ENCODE measurements around the gene OSBPL6. TPM values are rescaled to one million over a fixed set of nuclear protein-coding genes. Genes with fewer than 3 reads are reported as not detected.

Gene OSBPL6
- total RNA-seq, 1 experiment from 2014 or later, result 2.1 TPM

DNA sequence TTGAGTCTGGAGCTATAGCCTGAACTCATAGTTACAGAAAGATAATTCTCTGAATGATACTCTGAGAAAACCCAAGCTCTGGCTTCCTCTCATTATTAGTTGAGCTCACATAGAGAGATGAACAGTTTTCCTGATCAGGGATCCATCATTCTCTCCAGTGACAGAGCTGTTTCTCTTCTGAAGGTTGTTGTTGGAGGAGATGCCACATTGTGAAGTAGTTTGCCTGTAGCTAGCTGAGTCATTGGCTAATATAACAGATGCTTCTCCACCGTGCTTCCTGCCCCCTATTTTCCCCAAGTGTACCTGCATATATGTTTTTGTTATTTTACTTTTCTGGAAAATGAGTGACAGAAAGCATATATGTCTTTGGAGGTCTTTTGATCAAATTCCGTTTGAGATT, 64.6 kb downstream of the OSBPL6 start:
- Histone ChIP-seq H3K27me3 (ENCODE audit: control insufficient read depth, insufficient read depth, low read length) (no peaks in the 10 kb centered on the region), H3K4me3 (ENCODE audit: low read depth in 2 of 2, low read length in 2 of 2) (no peak overlapping the region), H3K9me3 (ENCODE audit: control insufficient read depth, insufficient read depth, low read depth, low read length) (no peaks in the 10 kb centered on the region), H3K36me3 (ENCODE audit: control insufficient read depth, insufficient read depth, low read length) (no peaks in the 10 kb centered on the region), H3K27ac (ENCODE audit: low read length) (no peak overlapping the region), H3K4me1 (ENCODE audit: control insufficient read depth, insufficient read depth, low read length) (no peaks in the 10 kb centered on the region)
- BruUV-seq (replicated peaks), result no TSS peak
- ChIA-PET POLR2A (interaction anchor here (0.5 to 0.7 kb wide), 2 partner anchors 8 to 160 kb away, joined by 5 to 9 read pairs; no protein-coding TSS in a partner anchor), CTCF (no interaction called here)
- DNase-seq (ENCODE audit: low read depth, low spot score), result no peak
- no peak for ATAC-seq
- in situ Hi-C loops (cut with HindIII; ENCODE audit: low pct_unique_long_range_greater_than_20kb, low sequenced_read_pairs), result no loop called here
- intact Hi-C loops (cut with micrococcal nuclease; ENCODE audit: unreplicated experiment), result no loop called here
- TF ChIP-seq TCF7L2 (IDR thresholded peaks at IDR 0.05; ENCODE audit: low read depth, low read length) (no peak), SIN3A (IDR thresholded peaks at IDR 0.05; ENCODE audit: borderline replicate concordance, insufficient read depth, low read depth, low read length) (no peak), POLR2AphosphoS5 (IDR thresholded peaks at IDR 0.05; ENCODE audit: low read depth, low read length) (no peak)
- TF ChIP-seq, protein P1, sequence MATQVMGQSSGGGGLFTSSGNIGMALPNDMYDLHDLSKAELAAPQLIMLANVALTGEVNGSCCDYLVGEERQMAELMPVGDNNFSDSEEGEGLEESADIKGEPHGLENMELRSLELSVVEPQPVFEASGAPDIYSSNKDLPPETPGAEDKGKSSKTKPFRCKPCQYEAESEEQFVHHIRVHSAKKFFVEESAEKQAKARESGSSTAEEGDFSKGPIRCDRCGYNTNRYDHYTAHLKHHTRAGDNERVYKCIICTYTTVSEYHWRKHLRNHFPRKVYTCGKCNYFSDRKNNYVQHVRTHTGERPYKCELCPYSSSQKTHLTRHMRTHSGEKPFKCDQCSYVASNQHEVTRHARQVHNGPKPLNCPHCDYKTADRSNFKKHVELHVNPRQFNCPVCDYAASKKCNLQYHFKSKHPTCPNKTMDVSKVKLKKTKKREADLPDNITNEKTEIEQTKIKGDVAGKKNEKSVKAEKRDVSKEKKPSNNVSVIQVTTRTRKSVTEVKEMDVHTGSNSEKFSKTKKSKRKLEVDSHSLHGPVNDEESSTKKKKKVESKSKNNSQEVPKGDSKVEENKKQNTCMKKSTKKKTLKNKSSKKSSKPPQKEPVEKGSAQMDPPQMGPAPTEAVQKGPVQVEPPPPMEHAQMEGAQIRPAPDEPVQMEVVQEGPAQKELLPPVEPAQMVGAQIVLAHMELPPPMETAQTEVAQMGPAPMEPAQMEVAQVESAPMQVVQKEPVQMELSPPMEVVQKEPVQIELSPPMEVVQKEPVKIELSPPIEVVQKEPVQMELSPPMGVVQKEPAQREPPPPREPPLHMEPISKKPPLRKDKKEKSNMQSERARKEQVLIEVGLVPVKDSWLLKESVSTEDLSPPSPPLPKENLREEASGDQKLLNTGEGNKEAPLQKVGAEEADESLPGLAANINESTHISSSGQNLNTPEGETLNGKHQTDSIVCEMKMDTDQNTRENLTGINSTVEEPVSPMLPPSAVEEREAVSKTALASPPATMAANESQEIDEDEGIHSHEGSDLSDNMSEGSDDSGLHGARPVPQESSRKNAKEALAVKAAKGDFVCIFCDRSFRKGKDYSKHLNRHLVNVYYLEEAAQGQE (IDR thresholded peaks at IDR 0.05; ENCODE audit: insufficient read depth in 1 of 2, low read depth in 2 of 2, low read length in 1 of 2), result no peak
- TF ChIP-seq, protein P2, sequence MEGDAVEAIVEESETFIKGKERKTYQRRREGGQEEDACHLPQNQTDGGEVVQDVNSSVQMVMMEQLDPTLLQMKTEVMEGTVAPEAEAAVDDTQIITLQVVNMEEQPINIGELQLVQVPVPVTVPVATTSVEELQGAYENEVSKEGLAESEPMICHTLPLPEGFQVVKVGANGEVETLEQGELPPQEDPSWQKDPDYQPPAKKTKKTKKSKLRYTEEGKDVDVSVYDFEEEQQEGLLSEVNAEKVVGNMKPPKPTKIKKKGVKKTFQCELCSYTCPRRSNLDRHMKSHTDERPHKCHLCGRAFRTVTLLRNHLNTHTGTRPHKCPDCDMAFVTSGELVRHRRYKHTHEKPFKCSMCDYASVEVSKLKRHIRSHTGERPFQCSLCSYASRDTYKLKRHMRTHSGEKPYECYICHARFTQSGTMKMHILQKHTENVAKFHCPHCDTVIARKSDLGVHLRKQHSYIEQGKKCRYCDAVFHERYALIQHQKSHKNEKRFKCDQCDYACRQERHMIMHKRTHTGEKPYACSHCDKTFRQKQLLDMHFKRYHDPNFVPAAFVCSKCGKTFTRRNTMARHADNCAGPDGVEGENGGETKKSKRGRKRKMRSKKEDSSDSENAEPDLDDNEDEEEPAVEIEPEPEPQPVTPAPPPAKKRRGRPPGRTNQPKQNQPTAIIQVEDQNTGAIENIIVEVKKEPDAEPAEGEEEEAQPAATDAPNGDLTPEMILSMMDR (IDR thresholded peaks at IDR 0.05), result no peak

DNA sequence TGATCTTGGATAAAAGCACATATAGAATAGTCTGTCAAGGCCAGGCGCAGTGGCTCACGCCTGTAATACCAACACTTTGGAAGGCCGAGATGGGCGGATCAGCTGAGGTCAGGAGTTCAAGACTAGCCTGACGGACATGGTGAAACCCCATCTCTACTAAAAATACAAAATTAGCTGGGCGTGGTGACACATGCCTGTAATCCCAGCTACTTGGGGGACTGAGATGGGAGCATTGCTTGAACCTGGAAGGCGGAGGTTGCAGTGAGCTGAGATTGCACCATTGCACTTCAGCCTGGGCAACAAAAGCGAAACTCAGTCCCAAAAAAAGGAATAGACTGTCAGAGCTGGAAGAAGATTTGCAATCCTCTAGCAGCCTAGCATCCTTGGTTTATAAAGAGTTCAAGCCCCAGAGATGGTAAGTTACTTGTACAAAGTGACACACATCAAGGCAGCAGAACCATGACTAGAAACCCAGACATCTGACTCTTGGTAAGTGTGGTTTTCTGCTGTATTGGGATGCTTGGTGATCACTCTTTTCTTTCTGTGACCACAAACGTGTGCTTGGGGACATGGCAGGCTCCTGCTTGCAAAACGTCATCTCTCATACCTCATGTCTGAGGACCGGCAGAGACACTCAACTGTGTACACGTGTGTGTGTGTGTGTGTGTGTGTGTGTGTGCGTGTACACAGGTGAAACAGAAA, 69.0 kb downstream of the OSBPL6 start:
- intact Hi-C loops (cut with micrococcal nuclease; ENCODE audit: unreplicated experiment), result no loop called here
- no TSS peak for BruUV-seq (replicated peaks)
- no peaks in the 10 kb centered on the region for H3K9me3 ChIP-seq (ENCODE audit: control insufficient read depth, insufficient read depth, low read depth, low read length)
- in situ Hi-C loops (cut with HindIII; ENCODE audit: low pct_unique_long_range_greater_than_20kb, low sequenced_read_pairs), result no loop called here
- no peaks in the 10 kb centered on the region for H3K4me1 ChIP-seq (ENCODE audit: control insufficient read depth, insufficient read depth, low read length)
- ChIA-PET POLR2A (no interaction called here), CTCF (no interaction called here)
- no peak overlapping the region for H3K4me3 ChIP-seq (ENCODE audit: low read depth in 2 of 2, low read length in 2 of 2)
- TF ChIP-seq TCF7L2 (IDR thresholded peaks at IDR 0.05; ENCODE audit: low read depth, low read length), result no peak
- no peak for TF ChIP-seq POLR2AphosphoS5 (IDR thresholded peaks at IDR 0.05; ENCODE audit: low read depth, low read length)
- TF ChIP-seq, protein P2 (IDR thresholded peaks at IDR 0.05), result no peak
- TF ChIP-seq SIN3A (IDR thresholded peaks at IDR 0.05; ENCODE audit: borderline replicate concordance, insufficient read depth, low read depth, low read length), result no peak
- TF ChIP-seq, protein P1 (IDR thresholded peaks at IDR 0.05; ENCODE audit: insufficient read depth in 1 of 2, low read depth in 2 of 2, low read length in 1 of 2), result no peak
- no peak overlapping the region for H3K27ac ChIP-seq (ENCODE audit: low read length)
- no peaks in the 10 kb centered on the region for H3K36me3 ChIP-seq (ENCODE audit: control insufficient read depth, insufficient read depth, low read length)
- DNase-seq (ENCODE audit: low read depth, low spot score) (no peak), ATAC-seq (no peak)
- no peaks in the 10 kb centered on the region for H3K27me3 ChIP-seq (ENCODE audit: control insufficient read depth, insufficient read depth, low read length)

All from Panc1 (cell line).